Femur (tissue), 1 donor: Measurements from ENCODE around the gene MPPED1.

Experiments used
- DNase-seq: peaks from one replicate; pipeline ENCODE4 v3.0.0-alpha.2; 2017

Gene MPPED1

DNA sequence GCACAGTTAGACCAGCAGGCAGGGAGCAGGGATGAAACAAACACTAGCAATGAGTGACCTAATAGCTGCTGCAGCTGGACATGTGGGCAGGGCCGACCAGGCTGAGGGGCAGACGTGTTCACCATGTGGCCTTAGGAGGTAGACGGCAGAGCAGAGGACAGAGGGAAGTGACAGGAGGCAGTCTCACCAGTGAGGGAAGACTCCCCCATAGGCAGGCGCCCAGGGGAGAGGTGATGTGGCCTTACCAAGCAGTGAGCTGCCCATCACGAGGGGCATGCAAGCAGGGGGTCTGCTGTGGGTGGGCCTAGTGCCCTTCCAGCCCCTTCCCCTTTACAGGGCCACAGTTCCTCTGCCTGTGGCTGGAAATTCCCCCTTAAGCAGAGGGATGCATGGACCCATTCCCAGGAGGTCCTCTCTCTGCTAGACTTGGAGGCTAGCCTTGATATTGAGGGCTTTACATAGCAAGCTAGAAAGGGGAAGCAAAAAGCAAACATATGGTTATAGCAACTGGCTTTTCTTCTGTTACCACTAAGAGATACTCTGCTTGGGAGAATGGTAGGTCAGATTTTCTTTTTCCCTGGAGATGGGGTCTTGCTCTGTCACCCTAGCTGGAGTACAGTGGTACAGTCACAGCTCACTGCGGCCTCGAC, 67.6 kb downstream of the MPPED1 start:
- no peak for DNase-seq

DNA sequence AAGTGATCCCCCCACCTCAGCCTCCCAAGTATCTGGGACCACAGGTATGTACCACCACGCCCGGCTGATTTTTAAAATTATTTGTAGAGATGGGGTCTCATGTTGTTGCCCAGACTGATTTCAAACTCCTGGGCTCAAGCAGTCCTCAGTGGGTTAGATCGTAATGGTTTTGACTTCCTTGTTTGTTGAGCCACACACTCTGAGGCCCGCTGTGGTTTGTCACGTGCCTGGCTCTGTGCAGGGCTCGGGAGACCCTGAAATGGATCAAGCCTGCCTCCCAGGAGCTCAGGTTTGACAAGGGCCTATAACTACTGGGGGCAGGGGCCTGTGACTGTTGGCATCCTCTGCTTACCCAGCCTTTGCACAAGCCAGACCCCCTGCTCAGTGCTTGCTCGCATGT, 68.1 kb downstream of the MPPED1 start:
- DNase-seq: no peak

DNA sequence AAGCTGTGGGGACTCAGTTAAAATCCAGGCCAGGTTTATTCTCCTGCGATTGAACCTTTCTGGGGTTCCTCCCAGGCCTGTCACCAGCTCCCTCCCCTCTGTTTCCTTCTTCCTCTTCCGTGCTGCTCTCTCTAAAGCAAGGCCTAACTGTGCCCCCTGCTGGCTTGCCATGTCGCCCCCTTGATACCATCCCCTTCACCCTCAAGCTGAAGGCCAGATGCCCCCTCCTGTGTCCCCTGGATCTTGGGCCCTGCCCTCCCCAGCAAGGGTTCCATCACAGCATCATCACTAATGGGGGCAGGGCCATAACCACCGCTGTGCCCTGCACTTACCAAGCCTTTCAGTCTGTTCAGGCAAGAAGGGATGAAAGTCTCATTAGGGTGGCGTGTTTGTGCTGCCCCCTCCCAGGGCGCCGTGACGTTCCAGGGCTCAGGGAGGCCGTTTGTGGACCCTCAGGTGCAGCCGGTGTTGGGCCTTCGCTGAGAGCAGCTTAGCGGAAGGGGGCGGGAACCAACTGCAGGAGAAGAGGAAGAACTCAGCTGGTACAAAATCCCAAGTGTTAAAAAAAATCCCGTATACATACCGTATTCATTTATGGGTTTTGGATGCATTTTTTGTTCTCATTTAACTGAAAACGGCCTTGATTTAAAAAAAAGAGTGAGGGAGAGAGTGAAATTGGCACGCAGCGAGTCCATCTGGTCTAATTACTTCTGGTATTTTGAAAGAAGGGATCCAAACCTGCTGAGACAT, 69.9 kb downstream of the MPPED1 start:
- no peak for DNase-seq

DNA sequence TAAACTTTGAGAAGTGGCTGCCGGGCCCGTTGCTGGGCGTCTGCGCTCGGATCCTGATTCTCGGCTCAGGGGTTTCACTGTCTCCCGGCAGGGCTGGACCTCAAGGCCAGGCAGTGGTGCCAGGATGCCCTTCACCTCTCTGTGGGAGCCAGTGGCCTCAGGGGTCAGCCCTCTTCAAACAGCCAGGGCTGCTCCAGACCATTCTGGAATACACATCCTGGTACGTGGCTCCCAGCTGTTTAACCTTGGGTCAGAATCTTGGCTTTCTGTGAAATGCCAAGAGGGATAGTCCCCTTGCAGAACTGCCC, 70.5 kb downstream of the MPPED1 start:
- DNase-seq: no peak

DNA sequence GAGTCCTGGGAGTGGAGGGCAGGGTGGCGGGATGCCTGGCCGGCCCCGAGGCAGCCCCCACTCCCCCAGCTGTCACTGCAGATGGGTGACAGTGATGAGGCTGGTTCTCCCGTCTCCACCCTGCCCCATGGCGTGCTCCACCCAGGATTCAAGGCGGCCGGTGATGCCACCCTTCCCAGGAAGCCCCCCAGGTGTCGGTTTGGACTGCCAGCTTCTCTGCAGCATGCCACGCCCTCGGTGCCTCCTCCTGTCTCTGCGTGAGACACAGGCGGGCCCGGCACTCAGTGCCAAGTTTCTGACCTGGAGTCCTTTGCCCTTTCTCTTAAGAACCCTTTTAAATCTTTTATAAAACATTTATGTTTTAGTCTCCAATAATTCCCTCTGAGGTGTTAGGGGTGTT, 71.5 kb downstream of the MPPED1 start:
- DNase-seq: no peak

DNA sequence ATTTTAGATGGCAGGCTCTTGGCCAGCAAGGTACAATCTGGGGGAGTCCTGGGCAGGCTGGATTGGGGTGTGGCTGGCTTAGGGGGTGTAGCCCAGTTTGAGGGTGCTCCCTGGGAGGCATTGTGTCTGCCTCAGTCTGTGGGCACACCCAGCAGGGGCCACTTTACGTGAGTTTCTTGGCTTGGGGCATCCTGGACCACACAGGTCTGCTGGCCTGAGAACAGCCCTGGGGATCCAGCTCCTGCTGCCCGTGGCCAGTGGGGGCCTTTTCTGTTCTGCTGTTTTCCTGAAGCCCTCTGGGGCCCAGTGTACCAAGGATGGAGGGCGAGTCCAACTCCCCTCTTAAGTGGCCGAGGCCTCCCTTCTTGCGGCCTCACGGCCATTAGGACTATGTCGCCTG, 71.9 kb downstream of the MPPED1 start:
- no peak for DNase-seq

DNA sequence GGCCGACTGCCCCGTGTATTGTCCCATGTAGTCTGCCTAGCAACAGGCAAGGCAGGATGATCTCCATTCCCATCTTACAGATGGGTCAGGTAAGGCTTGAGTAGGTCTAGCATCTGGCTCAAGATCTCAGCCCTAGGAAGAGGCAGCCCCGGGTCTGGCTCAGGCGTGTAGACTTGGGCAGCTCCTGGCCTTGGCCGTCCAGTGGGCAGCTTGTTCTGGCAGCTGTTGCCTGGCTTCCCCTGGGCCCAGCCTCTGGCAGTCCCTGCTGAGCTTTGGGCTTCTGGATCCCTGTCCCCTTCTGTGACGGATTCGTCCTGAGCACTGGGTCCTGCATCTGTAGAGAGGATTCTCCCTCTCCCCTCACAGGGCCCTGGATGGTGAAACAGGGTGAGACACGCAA, 72.4 kb downstream of the MPPED1 start:
- no peak for DNase-seq

DNA sequence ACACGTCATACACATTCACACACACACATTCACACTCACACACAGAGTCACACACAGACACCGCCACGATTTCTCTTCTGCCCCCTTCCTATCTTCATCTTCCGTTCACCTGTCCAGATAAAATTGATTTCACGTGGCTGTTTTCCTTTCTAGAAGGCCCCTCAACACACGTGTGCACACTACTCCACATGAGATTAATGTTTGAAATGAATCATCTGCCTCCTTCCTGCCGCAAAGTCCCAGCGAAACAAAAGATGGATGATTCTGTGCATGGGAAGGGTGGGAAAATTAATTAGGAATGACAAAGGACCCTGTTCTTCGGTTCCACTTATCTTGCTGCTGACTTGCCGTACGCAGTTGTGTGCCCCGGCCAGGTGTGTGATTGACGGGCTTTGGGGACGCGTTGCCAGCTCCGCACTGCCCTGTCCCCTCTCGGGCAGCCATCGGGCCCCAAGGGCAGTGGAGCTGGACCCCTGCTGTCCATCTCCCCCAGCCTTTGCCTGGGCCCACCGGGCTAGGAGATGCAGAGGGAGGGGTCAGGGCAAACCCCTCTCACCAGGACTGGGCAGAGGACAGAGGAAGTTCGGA, 73.8 kb downstream of the MPPED1 start:
- DNase-seq: no peak

DNA sequence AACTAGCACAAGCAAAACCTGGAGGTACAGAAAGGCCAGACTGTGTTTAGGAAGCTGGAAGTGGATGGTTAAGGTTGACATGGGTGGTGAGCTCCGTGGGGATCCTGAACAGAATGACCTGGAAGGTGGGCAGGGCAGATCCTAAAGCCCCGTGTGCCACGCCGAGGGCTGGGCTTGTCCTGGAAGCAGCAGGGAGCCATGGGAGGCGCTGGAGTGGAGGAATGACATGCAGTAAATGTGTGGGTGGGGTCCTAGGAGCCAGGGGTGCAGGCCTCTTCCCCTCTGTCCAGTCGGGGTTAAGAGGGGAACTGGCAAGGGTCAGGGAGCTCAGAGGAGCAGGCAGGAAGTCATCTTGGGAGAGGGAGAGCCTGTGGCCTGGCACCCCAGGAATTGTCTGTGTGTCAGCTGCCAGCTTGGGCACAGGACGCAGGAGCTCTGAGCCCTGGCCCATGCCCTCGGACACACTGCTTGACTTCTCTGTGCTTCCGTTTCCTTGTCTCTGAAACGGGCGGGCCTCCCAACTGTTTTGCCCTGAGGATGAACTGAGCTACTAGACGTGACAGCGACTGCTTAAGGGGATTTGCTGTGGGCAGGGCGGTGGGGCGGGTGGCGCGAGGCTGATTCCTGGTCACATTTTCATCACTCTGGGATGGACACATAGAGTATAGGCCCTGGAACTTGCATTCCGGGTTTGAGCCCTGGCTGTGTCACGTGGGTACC, 75.7 kb downstream of the MPPED1 start:
- no peak for DNase-seq

DNA sequence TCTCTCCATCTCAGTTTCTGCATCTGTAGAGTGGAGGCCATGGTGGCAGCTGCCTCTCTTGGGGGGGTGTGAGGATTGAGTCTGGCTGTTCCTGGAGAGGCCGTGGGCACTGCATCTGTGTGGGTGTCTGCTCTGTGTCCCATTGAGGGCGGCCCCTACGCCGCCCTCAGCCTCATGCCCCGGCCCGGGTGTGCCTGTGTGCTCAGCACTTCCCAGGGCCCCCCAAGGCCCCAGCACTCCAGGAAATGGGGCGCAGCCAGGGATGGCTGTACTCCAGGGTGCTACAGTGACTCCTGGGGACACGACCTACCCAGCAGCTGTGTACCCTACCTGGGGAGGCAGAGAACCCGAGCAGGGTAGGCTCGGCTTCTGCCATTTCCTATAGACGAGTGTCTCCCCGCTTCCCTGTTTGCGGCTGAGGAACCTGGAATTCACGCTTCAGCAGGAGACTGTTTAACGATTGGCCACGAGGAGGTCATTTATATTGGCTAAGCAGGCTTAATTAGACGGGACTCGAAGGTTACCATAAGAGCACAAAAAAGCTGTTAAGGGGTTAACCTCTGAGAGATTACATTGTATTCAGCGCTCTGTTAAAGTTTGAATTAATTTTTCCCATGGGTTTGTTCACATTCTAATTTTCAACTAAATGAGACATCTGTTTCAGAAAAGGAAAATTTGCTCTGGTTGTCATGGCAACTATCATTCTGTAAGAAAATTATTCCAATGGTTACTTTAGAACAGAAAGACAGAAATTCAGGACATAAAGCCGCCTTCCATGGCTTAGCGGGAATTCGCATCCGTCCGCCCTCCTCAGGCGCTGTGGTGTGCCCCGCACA, 76.4 kb downstream of the MPPED1 start:
- no peak for DNase-seq

DNA sequence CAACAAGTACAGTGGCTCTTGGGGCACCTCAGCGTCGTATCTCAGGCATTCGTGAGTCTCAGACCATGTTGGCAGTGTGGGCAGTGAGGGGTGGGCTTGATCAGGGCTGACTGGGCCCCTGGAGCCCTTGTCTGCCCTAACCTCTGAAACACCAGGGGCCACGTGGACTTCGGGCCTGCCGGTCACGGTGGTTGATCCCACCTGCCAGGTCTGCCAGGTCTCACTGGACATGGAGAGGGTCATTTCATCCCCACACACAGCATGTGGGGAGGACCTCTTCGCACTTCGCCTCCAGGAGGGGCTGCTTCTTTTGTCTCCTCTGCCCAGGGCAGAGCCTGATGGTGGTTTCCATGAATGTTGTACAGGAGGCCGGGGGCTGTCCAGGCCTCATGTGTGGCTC, 77.1 kb downstream of the MPPED1 start:
- DNase-seq: no peak

DNA sequence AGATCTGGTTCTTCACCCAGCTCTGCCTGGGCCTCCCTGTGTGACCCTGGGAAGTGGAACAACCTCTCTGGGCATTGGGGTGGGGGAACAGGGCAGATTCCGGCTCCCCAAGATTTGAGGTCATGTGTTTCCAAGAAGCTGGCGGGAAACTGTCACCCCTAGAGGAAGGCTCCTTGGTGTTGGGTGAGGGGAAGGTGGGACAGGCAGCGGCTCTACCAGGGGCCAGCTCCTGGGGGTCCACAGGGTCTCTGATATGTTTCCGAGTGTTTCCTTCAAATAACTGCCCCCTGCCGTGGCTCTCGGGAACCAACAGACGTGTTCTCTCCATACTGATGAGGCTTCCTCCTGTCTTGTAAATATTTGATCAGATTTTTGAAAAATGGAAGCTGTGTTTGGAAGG, 78.5 kb downstream of the MPPED1 start:
- no peak for DNase-seq

DNA sequence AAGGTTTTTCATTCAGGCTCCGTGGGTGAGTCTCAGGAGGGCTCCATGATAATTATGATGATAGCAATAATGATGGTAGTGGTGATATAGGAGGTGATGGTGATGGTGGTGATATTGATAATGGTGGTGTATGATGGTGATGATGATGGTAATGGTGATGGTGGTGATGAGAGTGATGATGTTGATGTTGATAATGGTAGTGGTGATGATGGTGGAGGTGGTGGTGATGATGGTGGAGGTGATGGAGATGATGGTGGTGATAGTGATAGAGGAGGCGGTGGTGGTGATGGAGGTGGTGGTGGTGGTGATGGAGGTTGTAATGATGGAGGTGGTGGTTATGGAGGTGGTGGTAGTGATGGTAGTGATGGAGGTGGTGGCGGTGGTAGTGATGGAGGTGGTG, 79.4 kb downstream of the MPPED1 start:
- DNase-seq: no peak

DNA sequence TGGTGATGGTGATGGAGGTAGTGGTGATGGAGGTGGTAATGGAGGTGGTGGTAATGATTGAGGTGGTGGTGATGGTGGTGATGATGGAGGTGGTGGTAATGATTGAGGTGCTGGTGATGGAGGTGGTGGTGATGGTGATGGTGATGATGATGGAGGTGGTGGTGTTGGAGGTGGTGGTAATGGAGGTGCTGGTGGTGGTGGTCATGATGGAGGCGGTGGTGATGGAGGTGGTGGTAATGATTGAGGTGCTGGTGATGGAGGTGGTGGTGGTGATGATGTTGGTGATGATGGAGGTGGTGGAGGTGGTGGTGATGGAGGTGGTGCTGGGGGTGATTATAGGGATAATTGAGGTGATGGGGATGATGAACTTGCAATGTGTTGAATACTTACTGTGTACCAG, 79.9 kb downstream of the MPPED1 start:
- no peak for DNase-seq

DNA sequence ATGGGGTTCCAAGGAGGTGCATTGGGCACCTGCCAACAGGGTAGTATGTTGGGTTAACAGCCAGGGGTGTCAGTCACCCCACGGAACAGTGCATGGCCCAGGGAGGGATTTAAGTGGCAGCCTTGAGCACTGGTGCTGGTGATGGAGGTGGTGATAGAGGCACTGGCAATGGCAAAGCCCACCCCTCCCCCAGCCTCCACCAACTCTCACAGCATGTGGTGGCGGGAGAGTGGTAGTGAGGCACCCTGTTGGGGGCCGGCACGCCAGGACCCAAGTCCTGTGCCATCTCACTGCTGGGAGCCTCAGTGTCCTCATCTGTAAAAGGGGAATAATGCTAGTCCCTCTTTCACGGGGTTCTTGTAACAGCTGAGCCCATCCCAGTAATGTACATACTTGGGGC, 81.5 kb downstream of the MPPED1 start:
- no peak for DNase-seq

DNA sequence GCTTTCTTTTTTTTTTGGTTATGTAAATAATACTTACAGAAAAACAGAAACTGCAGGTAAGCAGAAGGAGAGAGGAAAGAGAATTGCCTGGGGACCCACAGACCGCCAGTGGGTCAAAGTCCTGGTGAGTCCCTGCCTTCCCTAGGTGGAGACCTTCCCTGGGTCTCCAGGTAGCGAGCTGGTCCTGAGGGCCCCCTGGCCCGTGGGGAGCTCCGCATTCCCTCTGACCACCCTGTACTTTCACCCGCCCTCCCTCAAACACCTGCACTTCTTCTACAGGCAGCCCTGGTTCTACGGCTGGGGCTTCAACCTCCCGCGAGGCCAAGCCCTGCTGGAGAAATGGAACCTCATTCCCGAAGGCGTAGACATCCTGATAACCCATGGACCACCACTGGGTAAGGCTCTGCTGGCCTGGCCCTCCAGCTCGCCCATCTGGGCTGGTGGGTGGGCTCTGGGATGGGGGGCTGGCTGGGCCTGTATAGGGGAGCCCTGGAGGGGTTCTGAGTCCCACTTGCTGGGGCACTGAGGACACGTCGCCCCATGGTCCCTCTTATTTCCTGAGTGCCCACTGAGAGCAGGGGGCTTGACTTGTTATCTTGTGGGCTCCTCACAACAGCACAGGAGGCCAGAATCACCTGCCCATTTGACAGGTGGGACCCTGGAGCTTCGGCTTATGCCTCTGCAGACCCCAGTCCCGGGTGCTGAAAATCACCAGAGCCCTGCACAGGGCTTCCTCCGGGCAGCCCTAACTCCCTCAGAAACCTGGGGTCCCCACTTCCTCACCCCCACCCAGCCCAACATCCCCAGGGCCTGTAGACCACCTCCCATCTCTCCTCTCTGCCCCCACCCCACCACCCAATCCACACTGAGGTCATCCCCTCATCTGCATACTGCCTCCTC, 86.4 kb downstream of the MPPED1 start:
- no peak for DNase-seq

DNA sequence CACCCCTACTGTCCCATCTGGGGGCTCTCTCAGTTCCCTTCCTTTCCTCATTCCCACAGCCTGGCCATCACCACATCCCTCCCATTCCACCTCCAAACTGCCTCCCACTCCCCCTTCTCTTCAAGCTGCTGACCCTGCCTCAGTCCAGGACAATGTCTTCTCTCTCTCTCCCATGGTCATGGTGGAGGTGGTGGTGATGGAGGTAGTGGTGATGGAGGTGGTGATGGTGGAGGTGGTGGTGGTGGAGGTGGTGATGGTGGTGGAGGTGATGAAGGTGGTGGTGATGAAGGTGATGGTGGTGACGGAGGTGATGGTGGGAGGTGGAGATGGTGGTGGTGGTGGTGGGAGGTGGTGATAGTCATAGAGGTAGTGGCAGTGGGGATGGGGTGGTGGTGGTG, 87.0 kb downstream of the MPPED1 start:
- DNase-seq: no peak

DNA sequence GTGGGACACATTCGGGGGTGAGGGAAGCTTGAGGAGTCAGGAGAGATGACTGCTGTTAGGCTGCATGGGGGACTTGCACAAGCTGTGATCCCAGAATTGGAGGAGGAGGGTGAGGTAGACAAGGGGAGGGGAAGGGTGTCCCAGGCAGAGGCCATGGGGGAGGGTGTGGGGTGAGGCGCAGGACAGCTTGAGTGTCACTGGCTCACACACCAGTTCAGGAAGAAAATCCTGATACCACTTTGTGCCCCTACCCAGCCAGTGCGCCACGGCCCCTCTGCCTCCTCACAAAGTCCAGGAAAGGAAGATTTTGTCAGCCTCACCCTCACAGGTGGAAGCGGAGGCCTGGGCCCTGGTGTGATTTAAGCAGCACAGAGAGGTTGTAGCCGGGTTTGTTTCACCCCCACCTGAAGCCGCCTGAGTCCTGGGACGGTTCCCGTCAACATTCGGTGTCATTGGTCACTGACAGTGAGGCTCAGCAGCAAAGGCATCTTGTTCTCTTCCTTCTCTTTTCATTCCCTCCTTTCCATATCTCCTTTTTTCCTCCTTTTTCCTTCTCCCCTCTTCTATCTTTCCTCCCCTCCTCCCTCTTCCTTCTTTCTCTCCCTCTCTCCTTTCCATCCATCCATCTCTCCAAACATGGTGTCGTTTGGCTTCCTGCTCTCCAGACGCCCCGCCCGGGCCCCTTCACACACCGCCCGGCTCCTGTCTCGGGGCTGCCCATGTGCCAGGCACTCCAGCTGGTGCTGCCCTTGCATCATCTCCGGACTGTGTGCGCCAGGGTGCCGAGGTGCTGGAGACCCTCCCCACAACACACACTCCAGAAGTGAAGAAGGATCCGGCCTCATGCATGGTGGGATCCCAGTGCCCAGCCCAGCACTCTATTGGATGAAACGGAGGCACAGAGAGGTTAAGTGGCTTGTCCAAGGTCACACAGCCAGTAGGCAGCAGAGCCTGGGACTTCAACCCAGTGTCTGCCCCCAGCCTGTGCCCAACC, 89.3 kb downstream of the MPPED1 start:
- no peak for DNase-seq

DNA sequence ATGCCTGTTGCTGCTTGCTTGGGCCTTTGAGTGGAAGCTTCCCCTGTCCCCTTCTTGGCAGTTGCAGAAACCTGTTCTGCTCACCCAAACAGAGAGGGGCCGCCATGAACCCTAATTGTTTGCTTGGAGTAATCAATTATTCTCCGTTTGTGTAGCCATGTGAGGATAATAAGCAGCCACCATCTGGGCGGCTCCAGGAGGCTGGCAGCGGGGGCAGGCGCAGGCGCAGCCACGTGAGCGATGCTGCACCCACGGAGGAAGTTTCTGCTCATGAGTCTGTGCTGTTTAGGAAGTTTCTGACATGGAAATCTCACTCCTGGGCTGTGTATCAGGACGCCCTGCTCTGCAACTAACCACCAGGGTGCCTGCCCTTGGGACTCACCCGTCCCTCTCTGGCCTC, 90.1 kb downstream of the MPPED1 start:
- DNase-seq: no peak

DNA sequence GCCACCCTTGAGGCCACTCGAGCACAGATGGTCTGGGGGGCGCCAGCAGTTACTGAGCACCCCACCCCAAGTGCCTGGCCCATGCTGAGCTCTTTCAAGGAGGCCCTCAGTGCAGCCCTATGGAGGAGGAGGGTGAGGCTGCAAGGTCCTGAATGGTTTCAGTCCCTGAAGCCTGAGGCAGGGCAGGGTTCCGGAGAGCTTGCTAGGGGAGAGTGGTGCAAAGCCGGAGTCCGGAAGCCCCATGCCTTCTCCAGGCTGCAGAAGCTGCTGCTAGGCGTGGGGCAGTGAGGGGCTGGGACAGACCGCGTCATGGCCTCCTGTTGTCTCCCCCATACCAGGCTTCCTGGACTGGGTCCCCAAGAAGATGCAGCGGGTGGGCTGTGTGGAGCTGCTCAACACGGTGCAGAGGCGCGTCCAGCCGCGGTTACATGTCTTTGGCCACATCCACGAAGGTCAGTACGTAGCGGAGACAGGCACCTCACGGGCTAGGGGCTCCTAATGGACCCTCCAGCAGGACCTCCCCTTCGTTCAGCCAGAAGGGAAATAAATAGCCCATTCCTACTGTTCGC, 90.6 kb downstream of the MPPED1 start:
- DNase-seq: no peak
